Upper lobe of right lung (tissue), 1 donor: ENCODE data around the gene AP5S1. TPM values are rescaled to one million over a fixed set of nuclear protein-coding genes. Genes with fewer than 3 reads are reported as not detected.

ENCODE experiments used
- ATAC-seq: fragments of 200-7000 bp; cut with Tn5 transposase; one replicate; pipeline ENCODE4 v1.9.1; 2020; ENCODE audit warnings: mild to moderate bottlenecking, moderate library complexity
- DNase-seq: peaks from one replicate; pipeline ENCODE4 v3.0.0-alpha.2; 2020
- H3K27ac ChIP-seq: fragments of 200-600 bp; one replicate; pipeline ENCODE4 v1.8.0; 2022
- H3K27me3 ChIP-seq: fragments of 200-600 bp; one replicate; pipeline ENCODE4 v1.8.0; 2022; ENCODE audit warnings: mild to moderate bottlenecking
- H3K36me3 ChIP-seq: fragments of 200-600 bp; one replicate; pipeline ENCODE4 v1.8.0; 2022
- H3K4me1 ChIP-seq: fragments of 200-600 bp; one replicate; pipeline ENCODE4 v1.8.0; 2022
- H3K4me3 ChIP-seq: fragments of 200-600 bp; one replicate; pipeline ENCODE4 v1.8.0; 2022; ENCODE audit warnings: mild to moderate bottlenecking
- H3K9me3 ChIP-seq: fragments of 200-600 bp; one replicate; pipeline ENCODE4 v1.8.0; 2022
- CTCF ChIP-seq: fragments of 200-600 bp; IDR thresholded peaks from one replicate; pipeline ENCODE4 v1.8.0; 2022; ENCODE audit warnings: antibody characterized with exemption
- intact Hi-C: fragments of 100-400 bp; cut with DNase I; formaldehyde crosslinking; loops from one replicate; pipeline ENCODE4 v1.11.0; 2022
- total RNA-seq: library from RNA; stranded (reverse); fragmentation: NEBNext Ultra II Directional; extraction: Animal tissue kit (Norgen Biotek cat#: 25700); gene quantifications from one replicate; pipeline ENCODE4 v1.2.1, GENCODE V29; 2021
- donor health status: DM: no; HTN: yes; CAD: no; lungs with severe emphysema.

Gene AP5S1
- total RNA-seq, 1 donor from 2014 or later = 13.1 TPM

GRCh38 chr20:3876676-3877075, 56.3 kb downstream of the AP5S1 start:
- no peak overlapping the region for H3K27ac ChIP-seq
- intact Hi-C loops = no loop called here
- no peaks in the 10 kb centered on the region for H3K27me3 ChIP-seq
- peaks cover 13% of the 10 kb centered on the region for H3K36me3 ChIP-seq
- no peaks in the 10 kb centered on the region for H3K9me3 ChIP-seq
- DNase-seq (no peak), ATAC-seq (no peak)
- TF ChIP-seq CTCF = no peak
- H3K4me3 ChIP-seq = no peak overlapping the region
- H3K4me1 ChIP-seq = no peaks in the 10 kb centered on the region

Other genes with a start within 250 kb of the AP5S1 start
- gene GFRA4, start 157.1 kb upstream of the AP5S1 start, total RNA-seq = not detected
- gene ADAM33, start 138.5 kb upstream of the AP5S1 start, total RNA-seq = 11.0 TPM
- gene SIGLEC1, start 107.9 kb upstream of the AP5S1 start, total RNA-seq = 53.6 TPM
- 33.7 TPM for gene HSPA12B, start 87.9 kb upstream of the AP5S1 start, total RNA-seq
- 23.3 TPM for gene ADISSP, start 52.8 kb upstream of the AP5S1 start, total RNA-seq
- 0.46 TPM for gene SPEF1, start 39.1 kb upstream of the AP5S1 start, total RNA-seq
- 94.6 TPM for gene CENPB, start 33.8 kb upstream of the AP5S1 start, total RNA-seq
- gene CDC25B, start 24.2 kb upstream of the AP5S1 start, total RNA-seq = 136 TPM
- gene MAVS, start 26.3 kb downstream of the AP5S1 start, total RNA-seq = 41.5 TPM
- gene PANK2, start 68.8 kb downstream of the AP5S1 start, total RNA-seq = 37.6 TPM
- gene RNF24, start 195.0 kb downstream of the AP5S1 start, total RNA-seq = 24.5 TPM